ENCODE measurements around the gene GALNT18.

Gene GALNT18

DNA sequence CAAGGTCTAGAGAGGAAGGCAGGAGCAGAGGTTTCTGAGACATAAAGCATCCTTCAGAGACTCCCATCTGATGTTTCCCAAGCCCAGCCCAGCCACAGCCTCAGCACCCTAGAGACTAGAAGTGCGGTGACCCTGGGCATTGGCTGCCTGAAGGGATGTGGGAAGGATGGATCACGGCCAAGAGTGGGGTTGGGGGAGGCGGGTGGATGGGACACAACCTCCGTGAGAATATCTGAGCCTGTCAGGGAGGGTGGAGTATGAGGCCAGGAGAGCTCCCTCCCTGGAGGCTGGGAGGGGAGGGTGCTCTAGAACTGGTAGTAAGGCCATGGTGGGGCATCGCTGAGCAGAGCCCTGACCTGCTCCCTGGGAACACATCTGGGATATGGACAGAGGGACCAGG is 340.2 kb downstream of the GALNT18 start:
- Histone ChIP-seq H3K27ac (ENCODE audit: extremely low read depth, low read depth, low read length) (no peak overlapping the region), H3K4me1 (ENCODE audit: control insufficient read depth, insufficient read depth, low read length) (no peaks in the 10 kb centered on the region), H3K9me3 (ENCODE audit: control insufficient read depth, insufficient read depth, low read depth, low read length) (no peaks in the 10 kb centered on the region), H3K36me3 (ENCODE audit: control insufficient read depth in 2 of 2, insufficient read depth in 1 of 2, low read length in 2 of 2) (no peaks in the 10 kb centered on the region), H3K4me3 (ENCODE audit: low read depth, low read length) (no peak overlapping the region)
- TF ChIP-seq ZNF473 (tag by site-specific recombination; IDR thresholded peaks at IDR 0.05) (no peak), OSR2 (tag by site-specific recombination; IDR thresholded peaks at IDR 0.05) (no peak), BCL11A (tag by site-specific recombination; IDR thresholded peaks at IDR 0.05; ENCODE audit: low read depth) (no peak), ZNF335 (tag by site-specific recombination; conservative IDR thresholded peaks at IDR 0.05) (no peak), ZNF530 (tag by site-specific recombination; IDR thresholded peaks at IDR 0.05; ENCODE audit: low read depth) (no peak)
- TF ChIP-seq, protein P1, sequence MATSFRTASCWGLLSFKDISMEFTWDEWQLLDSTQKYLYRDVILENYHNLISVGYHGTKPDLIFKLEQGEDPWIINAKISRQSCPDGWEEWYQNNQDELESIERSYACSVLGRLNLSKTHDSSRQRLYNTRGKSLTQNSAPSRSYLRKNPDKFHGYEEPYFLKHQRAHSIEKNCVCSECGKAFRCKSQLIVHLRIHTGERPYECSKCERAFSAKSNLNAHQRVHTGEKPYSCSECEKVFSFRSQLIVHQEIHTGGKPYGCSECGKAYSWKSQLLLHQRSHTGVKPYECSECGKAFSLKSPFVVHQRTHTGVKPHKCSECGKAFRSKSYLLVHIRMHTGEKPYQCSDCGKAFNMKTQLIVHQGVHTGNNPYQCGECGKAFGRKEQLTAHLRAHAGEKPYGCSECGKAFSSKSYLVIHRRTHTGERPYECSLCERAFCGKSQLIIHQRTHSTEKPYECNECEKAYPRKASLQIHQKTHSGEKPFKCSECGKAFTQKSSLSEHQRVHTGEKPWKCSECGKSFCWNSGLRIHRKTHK (tag by site-specific recombination; IDR thresholded peaks at IDR 0.05) = no peak
- TF ChIP-seq, protein P2, sequence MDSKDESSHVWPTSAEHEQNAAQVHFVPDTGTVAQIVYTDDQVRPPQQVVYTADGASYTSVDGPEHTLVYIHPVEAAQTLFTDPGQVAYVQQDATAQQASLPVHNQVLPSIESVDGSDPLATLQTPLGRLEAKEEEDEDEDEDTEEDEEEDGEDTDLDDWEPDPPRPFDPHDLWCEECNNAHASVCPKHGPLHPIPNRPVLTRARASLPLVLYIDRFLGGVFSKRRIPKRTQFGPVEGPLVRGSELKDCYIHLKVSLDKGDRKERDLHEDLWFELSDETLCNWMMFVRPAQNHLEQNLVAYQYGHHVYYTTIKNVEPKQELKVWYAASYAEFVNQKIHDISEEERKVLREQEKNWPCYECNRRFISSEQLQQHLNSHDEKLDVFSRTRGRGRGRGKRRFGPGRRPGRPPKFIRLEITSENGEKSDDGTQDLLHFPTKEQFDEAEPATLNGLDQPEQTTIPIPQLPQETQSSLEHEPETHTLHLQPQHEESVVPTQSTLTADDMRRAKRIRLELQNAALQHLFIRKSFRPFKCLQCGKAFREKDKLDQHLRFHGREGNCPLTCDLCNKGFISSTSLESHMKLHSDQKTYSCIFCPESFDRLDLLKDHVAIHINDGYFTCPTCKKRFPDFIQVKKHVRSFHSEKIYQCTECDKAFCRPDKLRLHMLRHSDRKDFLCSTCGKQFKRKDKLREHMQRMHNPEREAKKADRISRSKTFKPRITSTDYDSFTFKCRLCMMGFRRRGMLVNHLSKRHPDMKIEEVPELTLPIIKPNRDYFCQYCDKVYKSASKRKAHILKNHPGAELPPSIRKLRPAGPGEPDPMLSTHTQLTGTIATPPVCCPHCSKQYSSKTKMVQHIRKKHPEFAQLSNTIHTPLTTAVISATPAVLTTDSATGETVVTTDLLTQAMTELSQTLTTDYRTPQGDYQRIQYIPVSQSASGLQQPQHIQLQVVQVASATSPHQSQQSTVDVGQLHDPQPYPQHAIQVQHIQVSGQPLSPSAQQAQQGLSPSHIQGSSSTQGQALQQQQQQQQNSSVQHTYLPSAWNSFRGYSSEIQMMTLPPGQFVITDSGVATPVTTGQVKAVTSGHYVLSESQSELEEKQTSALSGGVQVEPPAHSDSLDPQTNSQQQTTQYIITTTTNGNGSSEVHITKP (tag by site-specific recombination; IDR thresholded peaks at IDR 0.05) = no peak
- ChIA-PET CTCF (interaction anchor here (1.3 kb wide), 1 partner anchor 254 kb away, joined by 5 read pairs; no protein-coding TSS in a partner anchor), POLR2A (interaction anchor here (1.4 kb wide), 1 partner anchor 340 kb away, joined by 3 read pairs; the partner anchor contains the start of gene GALNT18)

DNA sequence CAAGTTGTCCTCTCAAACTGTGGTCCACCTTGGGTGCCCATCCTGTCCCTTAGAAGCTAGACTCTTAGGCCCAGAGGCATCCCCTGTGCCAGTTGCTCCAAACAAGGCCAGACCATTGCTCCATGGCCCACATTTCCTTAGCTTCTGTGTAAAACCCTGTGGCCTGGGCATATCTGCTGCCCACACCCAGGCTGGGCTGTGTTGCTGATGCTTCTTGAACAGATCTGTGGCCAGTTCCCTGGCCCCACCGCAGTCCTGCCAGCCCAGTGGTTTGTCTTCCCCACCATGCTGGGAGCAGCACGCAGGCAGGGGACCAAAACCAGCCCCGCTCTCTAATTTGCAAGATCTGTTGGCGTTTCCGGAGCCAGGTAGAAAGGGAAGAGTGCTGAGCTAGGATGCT is 341.0 kb downstream of the GALNT18 start:
- no peaks in the 10 kb centered on the region for H3K9me3 ChIP-seq (ENCODE audit: control insufficient read depth, insufficient read depth, low read depth, low read length)
- H3K36me3 ChIP-seq (ENCODE audit: control insufficient read depth in 2 of 2, insufficient read depth in 1 of 2, low read length in 2 of 2) = no peaks in the 10 kb centered on the region
- POLR2A ChIA-PET = interaction anchor here (1.4 kb wide), 1 partner anchor 341 kb away, joined by 3 read pairs; the partner anchor contains the start of gene GALNT18
- H3K4me3 ChIP-seq (ENCODE audit: low read depth, low read length) = no peak overlapping the region
- CTCF ChIA-PET = interaction anchor here (1.3 to 1.5 kb wide), 2 partner anchors 253 to 507 kb away, joined by 3 to 5 read pairs; no protein-coding TSS in a partner anchor
- no peak overlapping the region for H3K27ac ChIP-seq (ENCODE audit: extremely low read depth, low read depth, low read length)
- no peaks in the 10 kb centered on the region for H3K4me1 ChIP-seq (ENCODE audit: control insufficient read depth, insufficient read depth, low read length)
- no peak for TF ChIP-seq ZNF776 (tag by site-specific recombination; IDR thresholded peaks at IDR 0.05; ENCODE audit: borderline replicate concordance)
- TF ChIP-seq ZNF433 (tag by site-specific recombination; IDR thresholded peaks at IDR 0.05; ENCODE audit: low read depth) = no peak
- TF ChIP-seq SP2 (tag by site-specific recombination; IDR thresholded peaks at IDR 0.05) = no peak
- TF ChIP-seq, protein P3, sequence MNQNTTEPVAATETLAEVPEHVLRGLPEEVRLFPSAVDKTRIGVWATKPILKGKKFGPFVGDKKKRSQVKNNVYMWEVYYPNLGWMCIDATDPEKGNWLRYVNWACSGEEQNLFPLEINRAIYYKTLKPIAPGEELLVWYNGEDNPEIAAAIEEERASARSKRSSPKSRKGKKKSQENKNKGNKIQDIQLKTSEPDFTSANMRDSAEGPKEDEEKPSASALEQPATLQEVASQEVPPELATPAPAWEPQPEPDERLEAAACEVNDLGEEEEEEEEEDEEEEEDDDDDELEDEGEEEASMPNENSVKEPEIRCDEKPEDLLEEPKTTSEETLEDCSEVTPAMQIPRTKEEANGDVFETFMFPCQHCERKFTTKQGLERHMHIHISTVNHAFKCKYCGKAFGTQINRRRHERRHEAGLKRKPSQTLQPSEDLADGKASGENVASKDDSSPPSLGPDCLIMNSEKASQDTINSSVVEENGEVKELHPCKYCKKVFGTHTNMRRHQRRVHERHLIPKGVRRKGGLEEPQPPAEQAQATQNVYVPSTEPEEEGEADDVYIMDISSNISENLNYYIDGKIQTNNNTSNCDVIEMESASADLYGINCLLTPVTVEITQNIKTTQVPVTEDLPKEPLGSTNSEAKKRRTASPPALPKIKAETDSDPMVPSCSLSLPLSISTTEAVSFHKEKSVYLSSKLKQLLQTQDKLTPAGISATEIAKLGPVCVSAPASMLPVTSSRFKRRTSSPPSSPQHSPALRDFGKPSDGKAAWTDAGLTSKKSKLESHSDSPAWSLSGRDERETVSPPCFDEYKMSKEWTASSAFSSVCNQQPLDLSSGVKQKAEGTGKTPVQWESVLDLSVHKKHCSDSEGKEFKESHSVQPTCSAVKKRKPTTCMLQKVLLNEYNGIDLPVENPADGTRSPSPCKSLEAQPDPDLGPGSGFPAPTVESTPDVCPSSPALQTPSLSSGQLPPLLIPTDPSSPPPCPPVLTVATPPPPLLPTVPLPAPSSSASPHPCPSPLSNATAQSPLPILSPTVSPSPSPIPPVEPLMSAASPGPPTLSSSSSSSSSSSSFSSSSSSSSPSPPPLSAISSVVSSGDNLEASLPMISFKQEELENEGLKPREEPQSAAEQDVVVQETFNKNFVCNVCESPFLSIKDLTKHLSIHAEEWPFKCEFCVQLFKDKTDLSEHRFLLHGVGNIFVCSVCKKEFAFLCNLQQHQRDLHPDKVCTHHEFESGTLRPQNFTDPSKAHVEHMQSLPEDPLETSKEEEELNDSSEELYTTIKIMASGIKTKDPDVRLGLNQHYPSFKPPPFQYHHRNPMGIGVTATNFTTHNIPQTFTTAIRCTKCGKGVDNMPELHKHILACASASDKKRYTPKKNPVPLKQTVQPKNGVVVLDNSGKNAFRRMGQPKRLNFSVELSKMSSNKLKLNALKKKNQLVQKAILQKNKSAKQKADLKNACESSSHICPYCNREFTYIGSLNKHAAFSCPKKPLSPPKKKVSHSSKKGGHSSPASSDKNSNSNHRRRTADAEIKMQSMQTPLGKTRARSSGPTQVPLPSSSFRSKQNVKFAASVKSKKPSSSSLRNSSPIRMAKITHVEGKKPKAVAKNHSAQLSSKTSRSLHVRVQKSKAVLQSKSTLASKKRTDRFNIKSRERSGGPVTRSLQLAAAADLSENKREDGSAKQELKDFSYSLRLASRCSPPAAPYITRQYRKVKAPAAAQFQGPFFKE (tag by site-specific recombination; IDR thresholded peaks at IDR 0.05; ENCODE audit: borderline replicate concordance) = no peak
- no peak for TF ChIP-seq ZSCAN16 (tag by site-specific recombination; IDR thresholded peaks at IDR 0.05)
- no peak for TF ChIP-seq ZNF223 (tag by site-specific recombination; IDR thresholded peaks at IDR 0.05)
- TF ChIP-seq, protein P4, sequence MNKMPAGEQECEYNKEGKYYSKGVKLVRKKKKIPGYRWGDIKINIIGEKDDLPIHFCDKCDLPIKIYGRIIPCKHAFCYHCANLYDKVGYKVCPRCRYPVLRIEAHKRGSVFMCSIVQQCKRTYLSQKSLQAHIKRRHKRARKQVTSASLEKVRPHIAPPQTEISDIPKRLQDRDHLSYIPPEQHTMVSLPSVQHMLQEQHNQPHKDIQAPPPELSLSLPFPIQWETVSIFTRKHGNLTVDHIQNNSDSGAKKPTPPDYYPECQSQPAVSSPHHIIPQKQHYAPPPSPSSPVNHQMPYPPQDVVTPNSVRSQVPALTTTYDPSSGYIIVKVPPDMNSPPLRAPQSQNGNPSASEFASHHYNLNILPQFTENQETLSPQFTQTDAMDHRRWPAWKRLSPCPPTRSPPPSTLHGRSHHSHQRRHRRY (tag by site-specific recombination; IDR thresholded peaks at IDR 0.05) = no peak
- TF ChIP-seq ZNF138 (tag by site-specific recombination; IDR thresholded peaks at IDR 0.05; ENCODE audit: borderline replicate concordance) = no peak
- no peak for TF ChIP-seq ZFP3 (tag by site-specific recombination; IDR thresholded peaks at IDR 0.05; ENCODE audit: low read depth)
- TF ChIP-seq ZNF777 (tag by site-specific recombination; IDR thresholded peaks at IDR 0.05; ENCODE audit: borderline replicate concordance) = no peak
- TF ChIP-seq, protein P5, sequence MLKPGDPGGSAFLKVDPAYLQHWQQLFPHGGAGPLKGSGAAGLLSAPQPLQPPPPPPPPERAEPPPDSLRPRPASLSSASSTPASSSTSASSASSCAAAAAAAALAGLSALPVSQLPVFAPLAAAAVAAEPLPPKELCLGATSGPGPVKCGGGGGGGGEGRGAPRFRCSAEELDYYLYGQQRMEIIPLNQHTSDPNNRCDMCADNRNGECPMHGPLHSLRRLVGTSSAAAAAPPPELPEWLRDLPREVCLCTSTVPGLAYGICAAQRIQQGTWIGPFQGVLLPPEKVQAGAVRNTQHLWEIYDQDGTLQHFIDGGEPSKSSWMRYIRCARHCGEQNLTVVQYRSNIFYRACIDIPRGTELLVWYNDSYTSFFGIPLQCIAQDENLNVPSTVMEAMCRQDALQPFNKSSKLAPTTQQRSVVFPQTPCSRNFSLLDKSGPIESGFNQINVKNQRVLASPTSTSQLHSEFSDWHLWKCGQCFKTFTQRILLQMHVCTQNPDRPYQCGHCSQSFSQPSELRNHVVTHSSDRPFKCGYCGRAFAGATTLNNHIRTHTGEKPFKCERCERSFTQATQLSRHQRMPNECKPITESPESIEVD (tag by site-specific recombination; IDR thresholded peaks at IDR 0.05) = no peak
- no peak for TF ChIP-seq ZNF560 (tag by site-specific recombination; IDR thresholded peaks at IDR 0.05; ENCODE audit: borderline replicate concordance)
